DMS153 treated with DMSO at 0.1 percent for 48 hours (cell line): ENCODE results near the gene FATE1.

Experiments
- DNase-seq: peaks from one replicate; lab custom pipeline; 2025; ENCODE audit not compliant: unreplicated experiment; lab: John Stamatoyannopoulos, UW

FATE1 gene

GRCh38 chrX:151741606-151742005 is 25.8 kb downstream of the FATE1 start:
- no peak for DNase-seq

- no peak for DNase-seq
Measured at GRCh38 chrX:151742311-151742710, 26.5 kb downstream of the FATE1 start.

GRCh38 chrX:151743651-151744470 is 28.0 kb downstream of the FATE1 start:
- no peak for DNase-seq

GRCh38 chrX:151745651-151746050 is 29.8 kb downstream of the FATE1 start:
- DNase-seq = no peak

- DNase-seq = no peak
Measured at GRCh38 chrX:151746502-151746901, 30.7 kb downstream of the FATE1 start.

GRCh38 chrX:151750511-151750910 is 34.7 kb downstream of the FATE1 start:
- DNase-seq = no peak

GRCh38 chrX:151752847-151753246 is 37.0 kb downstream of the FATE1 start:
- no peak for DNase-seq

- DNase-seq = peak; percentile 66
Measured at GRCh38 chrX:151753313-151754046, 37.6 kb downstream of the FATE1 start.

- peak; percentile 83 for DNase-seq
Measured at GRCh38 chrX:151754047-151754429, 38.2 kb downstream of the FATE1 start.

- DNase-seq = no peak
Measured at GRCh38 chrX:151754641-151755215, 38.9 kb downstream of the FATE1 start.

GRCh38 chrX:151759041-151759708 is 43.3 kb downstream of the FATE1 start:
- DNase-seq = no peak

GRCh38 chrX:151762802-151763201 is 47.0 kb downstream of the FATE1 start:
- no peak for DNase-seq

- no peak for DNase-seq
Measured at GRCh38 chrX:151763711-151764110, 47.9 kb downstream of the FATE1 start.

- DNase-seq = no peak
Measured at GRCh38 chrX:151765026-151765425, 49.2 kb downstream of the FATE1 start.

- DNase-seq = no peak
Measured at GRCh38 chrX:151771726-151772125, 55.9 kb downstream of the FATE1 start.
